Upper lobe of right lung (tissue), 1 donor: ENCODE measurements around the gene GREB1. TPM values are rescaled to one million over a fixed set of nuclear protein-coding genes. Genes with fewer than 3 reads are reported as not detected.

Source experiments
- ATAC-seq: fragments of 200-7000 bp; cut with Tn5 transposase; one replicate; pipeline ENCODE4 v1.9.1; 2020; ENCODE audit warnings: mild to moderate bottlenecking, moderate library complexity
- DNase-seq: peaks from one replicate; pipeline ENCODE4 v3.0.0-alpha.2; 2020
- H3K27ac ChIP-seq: fragments of 200-600 bp; one replicate; pipeline ENCODE4 v1.8.0; 2022
- H3K27me3 ChIP-seq: fragments of 200-600 bp; one replicate; pipeline ENCODE4 v1.8.0; 2022; ENCODE audit warnings: mild to moderate bottlenecking
- H3K36me3 ChIP-seq: fragments of 200-600 bp; one replicate; pipeline ENCODE4 v1.8.0; 2022
- H3K4me1 ChIP-seq: fragments of 200-600 bp; one replicate; pipeline ENCODE4 v1.8.0; 2022
- H3K4me3 ChIP-seq: fragments of 200-600 bp; one replicate; pipeline ENCODE4 v1.8.0; 2022; ENCODE audit warnings: mild to moderate bottlenecking
- H3K9me3 ChIP-seq: fragments of 200-600 bp; one replicate; pipeline ENCODE4 v1.8.0; 2022
- CTCF ChIP-seq: fragments of 200-600 bp; IDR thresholded peaks from one replicate; pipeline ENCODE4 v1.8.0; 2022; ENCODE audit warnings: antibody characterized with exemption
- intact Hi-C: fragments of 100-400 bp; cut with DNase I; formaldehyde crosslinking; loops from one replicate; pipeline ENCODE4 v1.11.0; 2022
- microRNA-seq: library from miRNA; unstranded; fragments of <30 nt; microRNA quantifications from one replicate; pipeline ENCODE4 v1.2.0, GENCODE V29; 2020; ENCODE audit warnings: borderline microRNAs expressed
- total RNA-seq: library from RNA; stranded (reverse); fragmentation: NEBNext Ultra II Directional; extraction: Animal tissue kit (Norgen Biotek cat#: 25700); gene quantifications from one replicate; pipeline ENCODE4 v1.2.1, GENCODE V29; 2021
- donor health status: DM: no; HTN: yes; CAD: no; lungs with severe emphysema.

GREB1 gene
- total RNA-seq, 1 donor from 2014 or later: 0.90 TPM

DNA sequence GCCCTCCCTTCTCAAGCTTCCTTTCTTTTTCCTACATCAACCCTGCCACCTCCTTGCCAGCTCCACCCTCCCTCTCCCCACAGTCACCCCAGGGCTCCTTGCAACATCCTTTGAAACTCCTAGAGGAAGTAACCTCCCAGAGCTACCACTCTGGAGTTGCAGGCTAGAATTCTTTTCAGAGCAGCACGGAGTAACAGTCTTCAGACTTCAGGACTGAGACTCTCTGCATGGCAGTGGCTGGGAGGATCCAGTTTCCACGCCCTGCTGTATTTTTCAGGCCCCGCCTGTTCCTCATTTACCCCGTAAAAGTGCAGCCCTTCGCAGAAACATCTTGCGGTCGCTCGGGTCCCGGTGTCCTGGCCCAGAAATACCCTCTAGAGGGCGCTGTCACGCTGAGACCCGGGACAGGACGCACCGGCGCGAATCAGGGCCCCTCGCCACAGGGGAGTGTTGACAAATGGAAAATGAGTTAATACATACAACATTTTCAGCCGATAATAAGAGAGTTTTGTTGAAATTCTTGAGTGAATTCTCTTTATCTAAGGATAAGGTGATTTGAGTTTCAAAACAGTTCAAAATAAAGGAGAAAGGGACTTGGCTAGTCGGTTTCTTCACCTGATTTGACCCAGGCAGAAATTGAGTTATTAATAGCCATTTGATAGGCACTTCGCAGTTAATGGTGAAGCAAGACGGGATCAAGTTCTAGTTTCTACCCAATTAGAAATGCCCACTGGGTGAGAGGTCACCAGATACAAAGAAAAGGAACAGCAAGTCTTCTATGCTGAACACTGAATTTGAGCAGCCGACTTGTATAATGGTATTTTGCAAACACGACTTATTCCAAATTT is 154.6 kb downstream of the GREB1 start:
- peak; percentile 90 for ATAC-seq
- intact Hi-C loops: no loop called here
- H3K27ac ChIP-seq: peak overlapping the region; percentile 63

GRCh38 chr2:11691076-11691660 is 157.3 kb downstream of the GREB1 start:
- peak; percentile 29 for ATAC-seq
- Histone ChIP-seq H3K27ac (no peak overlapping the region), H3K4me3 (no peak overlapping the region), H3K36me3 (no peaks in the 10 kb centered on the region), H3K4me1 (peaks cover 11% of the 10 kb centered on the region), H3K27me3 (no peaks in the 10 kb centered on the region), H3K9me3 (no peaks in the 10 kb centered on the region)
- DNase-seq: no peak
- TF ChIP-seq CTCF: no peak
- intact Hi-C loops: no loop called here

More for the DNA sequence above, 154.6 kb downstream of the GREB1 start:
- no peaks in the 10 kb centered on the region for H3K36me3 ChIP-seq
- peak overlapping the region; percentile 21 for H3K4me3 ChIP-seq
- peak; percentile 88 for TF ChIP-seq CTCF
- DNase-seq: peak; percentile 87
- no peaks in the 10 kb centered on the region for H3K27me3 ChIP-seq
- H3K4me1 ChIP-seq: peaks cover 11% of the 10 kb centered on the region
- no peaks in the 10 kb centered on the region for H3K9me3 ChIP-seq

Small RNA genes lying within 50 kb of the gene (microRNA-seq; reads per million reads assigned to microRNA genes)
- gene MIR4429: not detected

Other genes with a start within 250 kb of the GREB1 start
- 63.5 TPM for gene ROCK2, start 189.4 kb upstream of the GREB1 start, total RNA-seq
- 14.5 TPM for gene E2F6, start 67.9 kb upstream of the GREB1 start, total RNA-seq
- not detected for gene NTSR2, start 136.2 kb downstream of the GREB1 start, total RNA-seq
- gene LPIN1, start 212.6 kb downstream of the GREB1 start, total RNA-seq: 62.9 TPM